GM18517 (cell line): ENCODE data around the gene LITAFD.
"Not testable (repeated sequence)": the region's sequence is repeated elsewhere in the genome, so short reads cannot be mapped to it uniquely, and the experiment has no call there.

ENCODE experiments used
- ATAC-seq: cut with Tn5 transposase; IDR thresholded peaks from one replicate; pipeline ENCODE4 v1.9.1; 2021; ENCODE audit warnings: mild to moderate bottlenecking, moderate library complexity; ENCODE audit not compliant: unreplicated experiment

LITAFD gene

GRCh38 chr16:8893976-8894690 is 12.0 kb downstream of the LITAFD start:
- no peak for ATAC-seq

- ATAC-seq, result no peak
Observed at GRCh38 chr16:8894736-8895334, 12.7 kb downstream of the LITAFD start.

DNA sequence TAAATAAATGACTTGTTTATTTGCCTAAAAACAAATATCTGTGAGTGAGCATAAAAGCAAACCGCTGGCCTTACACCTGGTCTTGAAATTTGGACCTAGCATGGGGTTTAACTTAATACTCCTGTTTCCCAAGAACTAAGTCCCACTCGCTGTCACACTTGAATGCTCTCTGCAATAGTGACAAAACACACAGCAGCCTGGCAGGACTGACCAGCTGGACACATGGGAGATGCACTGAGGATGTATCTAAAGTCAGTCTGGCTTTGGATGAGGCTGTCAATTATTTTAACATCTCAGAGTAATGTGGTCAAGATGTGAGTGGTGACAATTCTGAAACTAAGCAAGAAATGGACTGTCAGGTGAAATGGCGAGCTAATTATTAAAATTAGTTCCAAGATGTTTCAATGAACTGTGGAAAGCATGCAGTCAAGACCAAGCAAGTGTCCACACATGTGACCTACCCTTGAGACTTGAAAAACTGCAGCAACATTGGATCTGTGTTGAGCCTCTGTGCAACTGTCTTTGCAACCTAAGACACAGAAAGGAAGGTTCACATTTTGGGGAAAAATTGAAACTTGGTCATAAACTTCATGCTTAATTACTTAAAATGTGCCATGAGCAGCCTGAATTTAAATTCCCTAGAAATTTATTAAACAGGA is 16.6 kb downstream of the LITAFD start:
- no peak for ATAC-seq

- ATAC-seq, result no peak
Observed at GRCh38 chr16:8899709-8900317, 17.7 kb downstream of the LITAFD start.

GRCh38 chr16:8900343-8900742 is 18.2 kb downstream of the LITAFD start:
- ATAC-seq, result no peak

- no peak for ATAC-seq
Observed at GRCh38 chr16:8901320-8901861, 19.2 kb downstream of the LITAFD start.

- ATAC-seq, result no peak
Observed at GRCh38 chr16:8903004-8903403, 20.9 kb downstream of the LITAFD start.

- no peak for ATAC-seq
Observed at GRCh38 chr16:8904018-8904430, 21.9 kb downstream of the LITAFD start.

DNA sequence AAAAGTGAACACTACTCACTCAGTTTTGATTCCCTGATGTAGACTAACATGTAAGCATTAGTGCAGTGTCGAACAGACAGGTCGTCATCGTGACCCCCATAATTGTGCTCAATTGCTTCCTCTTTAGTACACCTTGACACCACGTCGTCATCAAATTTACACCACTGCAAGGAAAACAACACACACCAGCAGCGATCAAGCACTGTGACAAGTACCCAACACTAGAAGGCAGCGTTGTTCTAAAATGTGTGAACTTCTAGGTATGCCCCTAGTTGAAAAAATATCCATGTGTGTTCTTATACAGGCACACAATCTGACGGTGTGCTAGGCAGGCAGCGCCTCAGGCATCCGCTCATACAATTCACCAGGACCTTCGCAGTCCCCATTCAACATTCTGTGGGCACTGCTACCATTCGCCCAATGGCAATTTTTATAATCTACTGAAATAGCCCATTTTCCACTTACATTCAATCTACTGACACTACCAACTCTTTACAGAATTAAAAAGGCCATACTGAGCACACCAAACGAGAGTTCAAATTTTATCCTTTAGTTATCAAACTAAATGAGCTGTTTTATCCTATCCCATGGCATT is 23.1 kb downstream of the LITAFD start:
- no peak for ATAC-seq

GRCh38 chr16:8905795-8906591 is 23.8 kb downstream of the LITAFD start:
- ATAC-seq, result no peak

DNA sequence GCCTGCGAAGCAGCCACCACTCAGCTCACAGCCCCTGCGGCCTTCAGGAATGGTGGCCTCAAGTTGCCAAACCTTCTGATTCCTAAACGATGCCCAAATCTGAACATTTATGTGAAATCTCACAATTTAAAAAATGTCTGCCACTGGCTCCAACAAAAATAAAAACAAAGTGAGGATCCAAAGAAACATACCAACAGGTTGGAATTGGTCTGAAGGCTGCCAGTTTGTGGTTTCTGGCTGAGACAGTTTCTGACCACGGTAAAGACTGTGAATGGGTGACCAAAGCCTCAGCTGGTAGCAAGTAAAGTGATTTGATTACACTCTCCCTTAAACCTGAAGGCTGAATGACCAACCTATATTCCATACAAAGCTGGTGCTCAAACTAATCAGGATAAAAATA is 24.9 kb downstream of the LITAFD start:
- no peak for ATAC-seq

- no peak for ATAC-seq
Observed at GRCh38 chr16:8908810-8909468, 26.8 kb downstream of the LITAFD start.

- no peak for ATAC-seq
Observed at GRCh38 chr16:8910811-8911210, 28.7 kb downstream of the LITAFD start.

- ATAC-seq, result no peak
Observed at GRCh38 chr16:8912793-8913192, 30.6 kb downstream of the LITAFD start.

DNA sequence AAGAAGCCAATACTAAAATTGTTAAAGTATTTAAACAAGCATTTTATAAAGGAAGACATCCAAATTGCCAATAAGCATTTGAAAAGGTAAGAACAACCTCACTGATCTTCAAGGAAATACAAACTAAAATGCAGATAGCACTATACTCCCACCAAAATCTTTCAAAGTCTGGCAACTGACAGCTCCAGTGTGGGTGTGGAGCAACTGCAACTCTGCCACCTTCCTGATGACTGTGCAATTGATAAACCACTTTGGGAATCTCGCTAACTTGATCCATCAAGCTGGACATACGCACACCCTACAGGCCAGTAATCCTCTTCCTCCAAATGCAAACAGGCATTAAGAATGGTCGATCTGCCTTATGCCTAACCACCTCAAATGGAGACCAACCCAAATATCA is 31.9 kb downstream of the LITAFD start:
- no peak for ATAC-seq

- no peak for ATAC-seq
Observed at GRCh38 chr16:8915722-8916301, 33.7 kb downstream of the LITAFD start.

- ATAC-seq, result no peak
Observed at GRCh38 chr16:8916541-8917225, 34.5 kb downstream of the LITAFD start.

GRCh38 chr16:8917336-8917735 is 35.2 kb downstream of the LITAFD start:
- not testable (repeated sequence) for ATAC-seq
